Hepatocyte (in vitro differentiated cells): ENCODE results near the gene RCL1. TPM values are rescaled to one million over a fixed set of nuclear protein-coding genes. Genes with fewer than 3 reads are reported as not detected.

Experiments used
- DNase-seq: peaks from one replicate; pipeline ENCODE4 v3.0.0-alpha.2; 2016; ENCODE audit warnings: low spot score
- H2AFZ ChIP-seq: fragments of 200-600 bp; sonication (generic); 2 replicates; pipeline ENCODE4 v1.6.0; 2016; ENCODE audit warnings: antibody characterized with exemption, mild to moderate bottlenecking
- H3K27ac ChIP-seq: fragments of 200-600 bp; sonication (generic); 2 replicates; pipeline ENCODE4 v1.5.1; 2016; ENCODE audit warnings: mild to moderate bottlenecking
- H3K27me3 ChIP-seq: fragments of 200-600 bp; sonication (generic); 2 replicates; pipeline ENCODE4 v1.6.1; 2016
- H3K36me3 ChIP-seq: fragments of 200-600 bp; sonication (generic); replicated peaks from 2 replicates; pipeline ENCODE4 v1.5.1; 2016; ENCODE audit warnings: low read depth; ENCODE audit not compliant: insufficient read depth
- H3K4me1 ChIP-seq: fragments of 200-600 bp; sonication (generic); 2 replicates; pipeline ENCODE4 v1.5.1; 2016; ENCODE audit warnings: mild to moderate bottlenecking, moderate library complexity; ENCODE audit not compliant: insufficient read depth
- H3K4me2 ChIP-seq: fragments of 200-600 bp; sonication (generic); 2 replicates; pipeline ENCODE4 v1.6.0; 2016
- H3K4me3 ChIP-seq: fragments of 200-600 bp; sonication (generic); 2 replicates; pipeline ENCODE4 v1.5.1; 2016; ENCODE audit warnings: mild to moderate bottlenecking
- H3K79me2 ChIP-seq: fragments of 200-600 bp; sonication (generic); 2 replicates; pipeline ENCODE4 v1.6.0; 2017; ENCODE audit warnings: mild to moderate bottlenecking
- H3K9me2 ChIP-seq: fragments of 200-600 bp; sonication (generic); replicated peaks from 2 replicates; pipeline ENCODE4 v1.6.0; 2017; ENCODE audit warnings: mild to moderate bottlenecking; ENCODE audit not compliant: insufficient read depth
- H3K9me3 ChIP-seq: fragments of 200-600 bp; sonication (generic); 2 replicates; pipeline ENCODE4 v1.5.1; 2016; ENCODE audit warnings: low read depth, mild to moderate bottlenecking
- H4K20me1 ChIP-seq: fragments of 200-600 bp; sonication (generic); 2 replicates; pipeline ENCODE4 v1.6.0; 2016; ENCODE audit warnings: mild to moderate bottlenecking; ENCODE audit not compliant: insufficient read depth, poor library complexity, severe bottlenecking
- EZH2 ChIP-seq: fragments of 200-600 bp; sonication (generic); IDR thresholded peaks from 2 replicates; pipeline ENCODE4 v1.6.1; 2016; ENCODE audit warnings: antibody characterized with exemption, mild to moderate bottlenecking, borderline replicate concordance
- EZH2phosphoT487 ChIP-seq: fragments of 200-600 bp; sonication (generic); IDR thresholded peaks from one replicate; pipeline ENCODE4 v1.6.1; 2018; ENCODE audit warnings: antibody characterized with exemption, mild to moderate bottlenecking, low read depth, moderate library complexity; ENCODE audit not compliant: unreplicated experiment, severe bottlenecking
- WGBS: methylation state at CpG from one replicate; pipeline ENCODE4 v1.1.6; 2016; ENCODE audit warnings: low lambda C conversion rate; ENCODE audit errors: missing lambda C conversion rate; 5-methylcytosine and 5-hydroxymethylcytosine counted together
- polyA plus RNA-seq: library from polyadenylated mRNA; unstranded; fragments of >200 nt; fragmentation: Nextera tagmentation; extraction: Ambion mirVana; gene quantifications from 2 replicates; pipeline ENCODE4 v1.2.1, GENCODE V29; 2016
- total RNA-seq: library from RNA; depleted of rRNA; stranded (reverse); fragments of >200 nt; gene quantifications from 2 replicates; pipeline ENCODE4 v1.2.3, GENCODE V29; 2014
- TF ChIP-seq, protein P1 (sequence below): fragments of 200-600 bp; sonication (generic); IDR thresholded peaks from 2 replicates; pipeline ENCODE4 v1.5.1; 2016; ENCODE audit warnings: antibody characterized with exemption, mild to moderate bottlenecking; ENCODE audit not compliant: poor library complexity

RCL1 gene
- total and polyA plus RNA-seq, 2 experiments from 2014 or later = 25.6 to 30.1 TPM

DNA sequence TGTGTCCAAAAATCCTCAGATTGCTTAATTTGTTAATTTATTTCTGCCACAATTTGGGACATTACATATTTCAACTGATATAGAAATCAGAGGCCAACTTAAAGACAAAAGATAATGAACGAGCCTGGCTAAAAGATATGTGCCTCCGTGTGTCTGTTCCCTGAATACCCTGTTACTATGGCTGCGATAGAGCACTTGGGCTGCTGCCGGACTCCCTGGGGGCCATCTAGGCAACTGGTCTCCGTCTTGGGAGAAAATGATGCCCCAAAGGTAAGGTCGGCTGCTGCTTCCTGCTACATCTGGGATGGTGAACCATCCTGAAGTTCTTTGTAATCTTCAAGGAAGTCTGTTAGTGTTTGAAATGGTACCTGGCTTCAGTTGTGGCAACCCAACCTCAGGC is 72.0 kb downstream of the RCL1 start:
- H3K79me2 ChIP-seq = no peaks in the 10 kb centered on the region

DNA sequence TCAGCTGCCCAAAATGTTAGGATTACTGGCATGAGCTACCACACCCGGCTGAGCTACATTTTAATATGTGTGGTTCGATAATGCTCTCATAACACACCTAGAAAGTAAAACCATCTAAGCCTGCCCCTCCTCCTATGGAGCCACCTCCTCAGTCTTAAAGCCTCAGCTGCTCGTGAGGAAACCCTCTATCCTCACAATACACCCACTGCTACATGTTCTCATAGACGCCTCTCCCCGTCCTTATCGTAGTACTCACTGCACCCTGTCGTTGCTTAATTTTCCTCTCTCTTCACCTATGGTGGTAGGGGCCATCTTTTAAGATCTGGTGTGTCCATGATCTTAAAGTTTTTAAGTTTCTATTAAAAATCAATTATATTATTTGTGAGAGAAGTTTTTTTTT is 72.9 kb downstream of the RCL1 start:
- Histone ChIP-seq H3K4me1 (peaks cover 11% of the 10 kb centered on the region), H3K27me3 (no peaks in the 10 kb centered on the region), H3K36me3 (no peaks in the 10 kb centered on the region), H3K27ac (no peak overlapping the region), H3K9me3 (no peaks in the 10 kb centered on the region), H3K9me2 (no peaks in the 10 kb centered on the region), H3K79me2 (no peaks in the 10 kb centered on the region), H3K4me3 (no peak overlapping the region), H2AFZ (no peak overlapping the region), H4K20me1 (no peaks in the 10 kb centered on the region), H3K4me2 (no peak overlapping the region)
- DNase-seq = no peak
- no peak for TF ChIP-seq EZH2phosphoT487
- no peak for TF ChIP-seq EZH2
- TF ChIP-seq, protein P1, sequence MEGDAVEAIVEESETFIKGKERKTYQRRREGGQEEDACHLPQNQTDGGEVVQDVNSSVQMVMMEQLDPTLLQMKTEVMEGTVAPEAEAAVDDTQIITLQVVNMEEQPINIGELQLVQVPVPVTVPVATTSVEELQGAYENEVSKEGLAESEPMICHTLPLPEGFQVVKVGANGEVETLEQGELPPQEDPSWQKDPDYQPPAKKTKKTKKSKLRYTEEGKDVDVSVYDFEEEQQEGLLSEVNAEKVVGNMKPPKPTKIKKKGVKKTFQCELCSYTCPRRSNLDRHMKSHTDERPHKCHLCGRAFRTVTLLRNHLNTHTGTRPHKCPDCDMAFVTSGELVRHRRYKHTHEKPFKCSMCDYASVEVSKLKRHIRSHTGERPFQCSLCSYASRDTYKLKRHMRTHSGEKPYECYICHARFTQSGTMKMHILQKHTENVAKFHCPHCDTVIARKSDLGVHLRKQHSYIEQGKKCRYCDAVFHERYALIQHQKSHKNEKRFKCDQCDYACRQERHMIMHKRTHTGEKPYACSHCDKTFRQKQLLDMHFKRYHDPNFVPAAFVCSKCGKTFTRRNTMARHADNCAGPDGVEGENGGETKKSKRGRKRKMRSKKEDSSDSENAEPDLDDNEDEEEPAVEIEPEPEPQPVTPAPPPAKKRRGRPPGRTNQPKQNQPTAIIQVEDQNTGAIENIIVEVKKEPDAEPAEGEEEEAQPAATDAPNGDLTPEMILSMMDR = no peak
- 91% methylated on average over 7 of the region's 7 CpGs for WGBS

More for the DNA sequence above, 72.0 kb downstream of the RCL1 start:
- Histone ChIP-seq H3K4me1 (peaks cover 11% of the 10 kb centered on the region), H2AFZ (no peak overlapping the region), H3K4me3 (no peak overlapping the region), H4K20me1 (no peaks in the 10 kb centered on the region), H3K4me2 (no peak overlapping the region), H3K27ac (no peak overlapping the region), H3K27me3 (no peaks in the 10 kb centered on the region), H3K9me3 (no peaks in the 10 kb centered on the region), H3K36me3 (no peaks in the 10 kb centered on the region), H3K9me2 (no peaks in the 10 kb centered on the region)
- no peak for DNase-seq
- TF ChIP-seq, protein P1 = no peak
- TF ChIP-seq EZH2phosphoT487 = no peak
- TF ChIP-seq EZH2 = no peak
- 87% methylated on average over 6 of the region's 6 CpGs for WGBS

- TF ChIP-seq, protein P1 = no peak
- TF ChIP-seq EZH2phosphoT487 = no peak
- TF ChIP-seq EZH2 = no peak
- Histone ChIP-seq H3K4me2 (no peak overlapping the region), H3K9me2 (no peaks in the 10 kb centered on the region), H3K4me1 (peaks cover 5% of the 10 kb centered on the region), H3K36me3 (no peaks in the 10 kb centered on the region), H3K9me3 (no peaks in the 10 kb centered on the region), H2AFZ (no peak overlapping the region), H3K4me3 (no peak overlapping the region), H4K20me1 (no peaks in the 10 kb centered on the region), H3K27me3 (no peaks in the 10 kb centered on the region), H3K79me2 (no peaks in the 10 kb centered on the region), H3K27ac (no peak overlapping the region)
- DNase-seq = no peak
- WGBS = 96% methylated on average over 6 of the region's 6 CpGs
Measured at GRCh38 chr9:4866239-4866969, 73.7 kb downstream of the RCL1 start.

DNA sequence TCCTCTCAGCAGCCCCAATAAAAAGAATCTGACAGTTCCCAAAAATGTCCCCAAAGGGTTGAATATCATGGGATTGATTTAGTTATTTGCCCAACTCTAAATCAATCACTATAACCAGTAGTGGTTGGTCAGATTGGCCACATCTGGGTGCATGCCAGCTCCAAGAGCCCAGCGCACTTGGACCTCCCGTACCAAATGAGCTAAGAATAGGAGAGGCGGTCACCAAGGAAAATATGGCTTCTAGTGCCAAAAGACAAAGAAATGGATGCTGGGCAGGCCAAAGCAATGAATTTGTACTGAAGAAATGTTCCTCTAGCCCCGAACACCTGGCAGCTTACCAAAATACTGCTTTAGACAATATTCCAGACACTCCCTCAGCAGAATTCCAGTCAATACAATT is 80.3 kb downstream of the RCL1 start:
- no peak overlapping the region for H3K27ac ChIP-seq
- H3K4me1 ChIP-seq = no peaks in the 10 kb centered on the region
- H3K9me2 ChIP-seq = no peaks in the 10 kb centered on the region
- no peaks in the 10 kb centered on the region for H3K79me2 ChIP-seq
- no peak for DNase-seq
- H3K9me3 ChIP-seq = no peaks in the 10 kb centered on the region
- H4K20me1 ChIP-seq = no peaks in the 10 kb centered on the region
- WGBS = 93% methylated on average over 4 of the region's 4 CpGs
- no peak for TF ChIP-seq EZH2
- TF ChIP-seq EZH2phosphoT487 = no peak
- TF ChIP-seq, protein P1 = no peak
- no peaks in the 10 kb centered on the region for H3K27me3 ChIP-seq
- no peaks in the 10 kb centered on the region for H3K36me3 ChIP-seq
- no peak overlapping the region for H3K4me2 ChIP-seq
- H2AFZ ChIP-seq = no peak overlapping the region
- H3K4me3 ChIP-seq = no peak overlapping the region
